HG03469 (cell line): ENCODE measurements around the gene AP1M2.
"Not testable (repeated sequence)": the region's sequence is repeated elsewhere in the genome, so short reads cannot be mapped to it uniquely, and the experiment has no call there.

Experiments used
- ATAC-seq: cut with Tn5 transposase; IDR thresholded peaks from one replicate; pipeline ENCODE4 v1.9.1; 2021; ENCODE audit warnings: mild to moderate bottlenecking, moderate library complexity, moderate number of reproducible peaks; ENCODE audit not compliant: unreplicated experiment

Gene AP1M2

GRCh38 chr19:10602330-10603083 lies 15.4 kb upstream of the AP1M2 start:
- no peak for ATAC-seq

GRCh38 chr19:10601999-10602329 lies 14.9 kb upstream of the AP1M2 start:
- ATAC-seq, result no peak

GRCh38 chr19:10600149-10600548 lies 13.0 kb upstream of the AP1M2 start:
- ATAC-seq, result no peak

- ATAC-seq, result no peak
Measured at GRCh38 chr19:10593820-10594637, 6.9 kb upstream of the AP1M2 start.

- ATAC-seq, result no peak
Measured at GRCh38 chr19:10593148-10593547, 6.0 kb upstream of the AP1M2 start.

- no peak for ATAC-seq
Measured at GRCh38 chr19:10587839-10588150, 683 bp upstream of the AP1M2 start.

GRCh38 chr19:10586396-10586795 lies 716 bp downstream of the AP1M2 start:
- no peak for ATAC-seq

GRCh38 chr19:10583036-10583776 lies 3.9 kb downstream of the AP1M2 start:
- ATAC-seq, result no peak

GRCh38 chr19:10582091-10582490 lies 5.0 kb downstream of the AP1M2 start:
- no peak for ATAC-seq

GRCh38 chr19:10580979-10581631 lies 6.0 kb downstream of the AP1M2 start:
- no peak for ATAC-seq

- ATAC-seq, result no peak
Measured at GRCh38 chr19:10577951-10578350, 9.2 kb downstream of the AP1M2 start.

GRCh38 chr19:10575011-10575716 lies 11.9 kb downstream of the AP1M2 start:
- no peak for ATAC-seq

- ATAC-seq, result no peak
Measured at GRCh38 chr19:10574462-10574861, 12.7 kb downstream of the AP1M2 start.

- ATAC-seq, result not testable (repeated sequence)
Measured at GRCh38 chr19:10573793-10574192, 13.3 kb downstream of the AP1M2 start.

GRCh38 chr19:10568826-10569651 lies 18.1 kb downstream of the AP1M2 start, which contains the start of gene CDKN2D:
CDKN2D (minus strand) TSS chr19:10568979; CDS start chr19:10568653, 326 bp downstream.
- peak; percentile 51 for ATAC-seq

- ATAC-seq, result no peak
Measured at GRCh38 chr19:10568062-10568825, 18.9 kb downstream of the AP1M2 start.

GRCh38 chr19:10567656-10568055 lies 19.5 kb downstream of the AP1M2 start:
- no peak for ATAC-seq

- ATAC-seq, result no peak
Measured at GRCh38 chr19:10566658-10567410, 20.3 kb downstream of the AP1M2 start.
